Measurements from ENCODE around the gene TBC1D22A.

DNA sequence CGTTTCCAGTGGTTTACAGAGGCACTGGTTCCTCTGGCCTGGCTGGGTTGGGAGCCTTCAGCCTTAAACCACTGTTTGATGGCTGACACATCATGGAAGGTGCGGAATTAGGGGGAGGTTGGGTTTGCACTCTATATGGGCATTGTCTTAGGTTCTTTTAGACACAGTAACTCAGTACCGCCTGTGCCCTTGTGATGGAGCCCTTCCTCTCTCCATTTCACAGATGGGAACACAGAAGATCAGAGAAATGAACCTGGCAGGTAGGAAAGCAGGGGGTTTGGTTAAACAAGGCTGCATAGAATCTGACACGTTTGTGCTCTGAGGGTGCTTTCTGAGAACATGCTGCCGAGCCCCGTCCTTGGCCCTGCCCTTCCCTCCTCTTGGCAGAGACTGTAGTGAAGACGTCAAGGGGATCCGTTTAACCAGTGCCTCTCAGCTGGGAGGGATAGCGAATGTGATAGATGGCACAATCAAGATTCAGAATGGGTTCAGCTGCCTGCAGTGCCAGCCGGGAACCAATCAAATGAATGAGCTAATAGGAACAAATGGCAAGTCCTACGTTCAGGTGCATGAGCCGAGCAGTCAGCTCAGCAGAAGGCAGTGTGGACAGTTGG lies 228.6 kb downstream of the TBC1D22A start:
- TF ChIP-seq POLR2A (IDR thresholded peaks at IDR 0.05; ENCODE audit: low read length) = no peak
- TF ChIP-seq GATA1 (IDR thresholded peaks at IDR 0.05; ENCODE audit: low read depth, low read length) = no peak
